ENCODE results near the gene L1TD1.
"Not testable (repeated sequence)": the region's sequence is repeated elsewhere in the genome, so short reads cannot be mapped to it uniquely, and the experiment has no call there.

L1TD1 gene

DNA sequence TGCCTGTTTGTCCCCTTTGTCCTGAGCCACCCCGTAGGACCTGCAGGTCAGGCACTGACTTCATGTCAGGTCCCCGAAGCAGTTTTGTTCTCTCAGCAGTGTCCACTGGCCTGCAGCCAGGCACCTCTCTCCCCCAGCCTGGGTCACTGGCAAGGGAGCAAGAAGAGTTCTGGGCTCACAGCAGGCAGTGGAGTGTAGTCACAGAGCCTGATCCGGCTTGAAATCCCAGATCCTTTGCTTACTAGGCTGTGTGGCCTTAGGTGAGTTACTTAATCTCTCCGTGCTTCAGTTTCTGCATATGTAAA, 34.2 kb downstream of the L1TD1 start:
- Histone ChIP-seq H3K9ac (ENCODE audit: low read length) (no peak overlapping the region), H3K4me3 (ENCODE audit: low read length) (no peak overlapping the region), H3K27ac (ENCODE audit: low read depth, low read length) (no peak overlapping the region), H3K36me3 (ENCODE audit: control insufficient read depth, insufficient read depth, low read length) (no peaks in the 10 kb centered on the region), H3K27me3 (ENCODE audit: control insufficient read depth, insufficient read depth, low read length) (no peaks in the 10 kb centered on the region), H3K4me1 (ENCODE audit: control insufficient read depth, insufficient read depth, low read length) (no peaks in the 10 kb centered on the region)

DNA sequence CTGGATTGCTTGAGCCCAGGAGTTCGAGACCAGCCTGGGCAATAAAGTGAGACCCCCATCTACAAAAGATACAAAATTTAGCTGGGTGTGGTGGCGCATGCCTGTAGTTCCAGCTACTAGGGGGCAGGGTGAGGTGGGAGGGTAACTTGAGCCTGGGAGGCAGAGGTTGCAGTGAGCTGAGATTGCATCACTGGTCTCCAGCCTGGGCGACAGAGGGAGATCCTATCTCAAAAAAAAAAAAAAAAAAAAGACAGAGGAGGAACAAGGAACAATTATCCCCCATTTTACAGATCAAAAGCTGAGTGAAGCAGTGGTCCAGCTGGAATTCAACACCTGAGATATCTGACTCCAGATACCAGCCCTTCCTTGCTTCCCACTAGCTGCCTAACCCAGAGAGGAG, 34.8 kb downstream of the L1TD1 start:
- H3K9ac ChIP-seq (ENCODE audit: low read length), result no peak overlapping the region
- H3K4me1 ChIP-seq (ENCODE audit: control insufficient read depth, insufficient read depth, low read length), result no peaks in the 10 kb centered on the region
- no peak overlapping the region for H3K4me3 ChIP-seq (ENCODE audit: low read length)
- H3K36me3 ChIP-seq (ENCODE audit: control insufficient read depth, insufficient read depth, low read length), result no peaks in the 10 kb centered on the region
- H3K27ac ChIP-seq (ENCODE audit: low read depth, low read length), result no peak overlapping the region
- H3K27me3 ChIP-seq (ENCODE audit: control insufficient read depth, insufficient read depth, low read length), result no peaks in the 10 kb centered on the region

- Histone ChIP-seq H3K27ac (ENCODE audit: low read depth, low read length) (no peak overlapping the region), H3K4me3 (ENCODE audit: low read length) (no peak overlapping the region), H3K4me1 (ENCODE audit: control insufficient read depth, insufficient read depth, low read length) (no peaks in the 10 kb centered on the region), H3K36me3 (ENCODE audit: control insufficient read depth, insufficient read depth, low read length) (no peaks in the 10 kb centered on the region), H3K9ac (ENCODE audit: low read length) (no peak overlapping the region), H3K27me3 (ENCODE audit: control insufficient read depth, insufficient read depth, low read length) (no peaks in the 10 kb centered on the region)
Observed at GRCh38 chr1:62229932-62230331, 35.3 kb downstream of the L1TD1 start.

DNA sequence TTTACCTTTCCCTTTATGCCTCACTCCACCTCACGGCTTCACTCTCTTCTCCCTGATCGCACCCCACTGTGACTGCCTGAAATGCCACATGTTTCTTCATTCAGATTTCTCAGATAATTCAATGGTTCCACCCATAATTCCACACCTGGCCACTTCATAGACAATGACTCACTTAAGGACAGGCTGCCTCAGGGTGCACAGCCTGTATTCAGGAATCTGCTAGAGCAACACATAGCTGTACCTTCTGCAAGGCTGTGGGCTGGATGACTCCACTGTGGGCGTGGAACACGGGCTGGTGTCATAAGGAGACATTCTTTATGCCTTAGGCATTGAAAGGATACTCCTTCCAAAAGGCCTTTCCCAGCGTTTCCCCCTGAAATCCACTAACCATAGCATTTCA, 36.1 kb downstream of the L1TD1 start:
- no peak overlapping the region for H3K27ac ChIP-seq (ENCODE audit: low read depth, low read length)
- H3K9ac ChIP-seq (ENCODE audit: low read length), result no peak overlapping the region
- H3K4me3 ChIP-seq (ENCODE audit: low read length), result no peak overlapping the region
- no peaks in the 10 kb centered on the region for H3K4me1 ChIP-seq (ENCODE audit: control insufficient read depth, insufficient read depth, low read length)
- H3K27me3 ChIP-seq (ENCODE audit: control insufficient read depth, insufficient read depth, low read length), result no peaks in the 10 kb centered on the region
- no peaks in the 10 kb centered on the region for H3K36me3 ChIP-seq (ENCODE audit: control insufficient read depth, insufficient read depth, low read length)

GRCh38 chr1:62232871-62233278, 38.2 kb downstream of the L1TD1 start:
- H3K4me3 ChIP-seq (ENCODE audit: low read length), result no peak overlapping the region
- no peaks in the 10 kb centered on the region for H3K27me3 ChIP-seq (ENCODE audit: control insufficient read depth, insufficient read depth, low read length)
- no peaks in the 10 kb centered on the region for H3K4me1 ChIP-seq (ENCODE audit: control insufficient read depth, insufficient read depth, low read length)
- no peaks in the 10 kb centered on the region for H3K36me3 ChIP-seq (ENCODE audit: control insufficient read depth, insufficient read depth, low read length)
- no peak overlapping the region for H3K27ac ChIP-seq (ENCODE audit: low read depth, low read length)
- H3K9ac ChIP-seq (ENCODE audit: low read length), result no peak overlapping the region

DNA sequence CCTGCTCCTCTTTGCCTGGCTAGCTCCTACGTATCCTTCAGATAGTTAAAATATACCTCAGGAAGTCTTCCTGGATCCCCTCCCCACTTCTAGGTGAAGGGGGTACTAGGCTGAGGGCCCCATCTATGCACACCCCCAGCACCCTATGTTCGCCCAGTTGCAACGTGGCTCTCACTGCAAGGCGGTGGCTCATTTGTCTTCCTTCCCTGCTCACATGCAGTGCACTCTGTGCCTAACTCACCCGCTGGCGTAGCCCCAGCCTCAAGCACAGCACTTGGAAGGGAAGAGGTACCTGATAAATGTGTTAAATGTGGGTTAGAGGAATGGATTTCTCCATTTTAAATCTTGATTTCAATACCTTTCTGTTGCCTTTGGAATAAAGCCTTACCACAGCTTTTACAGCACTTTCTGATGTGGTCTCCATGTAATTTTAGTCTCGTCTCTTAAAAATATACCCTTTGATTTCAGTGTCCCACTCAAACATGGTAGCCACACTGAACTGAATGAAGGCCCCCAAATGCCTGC, 39.3 kb downstream of the L1TD1 start:
- no peak overlapping the region for H3K27ac ChIP-seq (ENCODE audit: low read depth, low read length)

DNA sequence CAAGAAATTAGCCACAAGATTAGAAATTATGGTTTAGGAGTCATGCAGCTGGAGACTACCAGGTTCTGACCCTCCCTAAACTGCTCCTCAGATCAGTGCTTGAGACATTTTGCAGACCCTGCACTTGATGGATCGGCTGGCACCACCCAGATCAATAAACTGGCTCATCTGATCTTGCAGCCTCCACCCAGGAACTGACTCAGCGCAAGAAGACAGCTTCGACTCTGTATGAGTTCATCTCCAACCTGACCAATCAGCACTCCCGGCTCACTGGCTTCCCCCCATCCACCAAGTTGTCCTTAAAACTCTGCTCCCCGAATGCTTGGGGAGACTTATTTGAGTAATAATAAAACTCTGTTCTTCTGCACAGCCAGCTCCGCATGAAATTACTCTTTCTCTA, 40.0 kb downstream of the L1TD1 start:
- Histone ChIP-seq H3K4me1 (ENCODE audit: control insufficient read depth, insufficient read depth, low read length) (no peaks in the 10 kb centered on the region), H3K27ac (ENCODE audit: low read depth, low read length) (no peak overlapping the region), H3K27me3 (ENCODE audit: control insufficient read depth, insufficient read depth, low read length) (no peaks in the 10 kb centered on the region), H3K9ac (ENCODE audit: low read length) (no peak overlapping the region), H3K36me3 (ENCODE audit: control insufficient read depth, insufficient read depth, low read length) (no peaks in the 10 kb centered on the region), H3K4me3 (ENCODE audit: low read length) (no peak overlapping the region)

More for the DNA sequence above, 39.3 kb downstream of the L1TD1 start:
- Histone ChIP-seq H3K27me3 (ENCODE audit: control insufficient read depth, insufficient read depth, low read length) (no peaks in the 10 kb centered on the region), H3K4me1 (ENCODE audit: control insufficient read depth, insufficient read depth, low read length) (no peaks in the 10 kb centered on the region), H3K9ac (ENCODE audit: low read length) (no peak overlapping the region), H3K4me3 (ENCODE audit: low read length) (no peak overlapping the region), H3K36me3 (ENCODE audit: control insufficient read depth, insufficient read depth, low read length) (no peaks in the 10 kb centered on the region)

DNA sequence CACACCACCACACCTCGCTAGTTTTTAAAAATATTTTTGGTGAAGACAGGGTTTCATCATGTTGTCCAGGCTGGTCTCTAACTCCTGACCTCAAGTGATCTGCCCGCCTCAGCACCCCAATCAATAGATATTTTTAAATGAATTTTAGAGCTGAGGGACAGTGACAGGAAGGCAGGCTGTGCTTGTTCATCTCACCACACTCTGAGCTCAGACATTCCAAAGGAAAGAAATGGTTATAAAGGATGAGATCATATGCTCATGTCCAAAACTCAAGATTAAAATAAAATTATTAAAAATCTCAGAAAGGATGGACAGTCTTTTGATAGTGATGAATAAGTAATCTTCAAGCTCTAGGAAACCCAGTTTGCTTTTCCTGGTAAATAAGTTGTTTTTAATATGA, 40.9 kb downstream of the L1TD1 start:
- Histone ChIP-seq H3K4me1 (ENCODE audit: control insufficient read depth, insufficient read depth, low read length) (no peaks in the 10 kb centered on the region), H3K4me3 (ENCODE audit: low read length) (no peak overlapping the region), H3K27me3 (ENCODE audit: control insufficient read depth, insufficient read depth, low read length) (no peaks in the 10 kb centered on the region), H3K36me3 (ENCODE audit: control insufficient read depth, insufficient read depth, low read length) (no peaks in the 10 kb centered on the region), H3K27ac (ENCODE audit: low read depth, low read length) (no peak overlapping the region), H3K9ac (ENCODE audit: low read length) (no peak overlapping the region)

GRCh38 chr1:62237361-62237760, 42.7 kb downstream of the L1TD1 start:
- no peaks in the 10 kb centered on the region for H3K4me1 ChIP-seq (ENCODE audit: control insufficient read depth, insufficient read depth, low read length)
- H3K27ac ChIP-seq (ENCODE audit: low read depth, low read length), result no peak overlapping the region
- no peak overlapping the region for H3K4me3 ChIP-seq (ENCODE audit: low read length)
- no peak overlapping the region for H3K9ac ChIP-seq (ENCODE audit: low read length)
- H3K36me3 ChIP-seq (ENCODE audit: control insufficient read depth, insufficient read depth, low read length), result no peaks in the 10 kb centered on the region
- H3K27me3 ChIP-seq (ENCODE audit: control insufficient read depth, insufficient read depth, low read length), result no peaks in the 10 kb centered on the region

DNA sequence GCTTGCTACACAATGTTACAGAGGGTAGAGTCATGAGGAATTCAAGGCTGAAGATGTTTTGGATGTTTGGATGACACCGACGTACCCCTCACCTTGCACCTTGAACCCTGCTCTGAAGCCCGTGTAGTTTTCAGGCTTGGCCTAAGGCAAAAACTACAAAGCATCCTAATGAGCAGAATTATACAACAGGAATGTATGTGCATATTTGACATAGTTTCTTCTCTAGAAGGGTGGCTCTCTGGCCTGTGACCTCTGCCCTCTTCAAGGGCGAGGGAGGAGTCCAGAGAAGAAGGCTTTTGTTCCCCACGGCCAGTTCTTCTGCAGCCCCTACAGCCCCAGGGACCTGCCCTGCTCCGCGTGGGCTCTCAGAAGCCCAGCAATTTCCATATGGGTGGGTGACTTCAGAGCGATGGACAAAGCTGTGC, 43.3 kb downstream of the L1TD1 start:
- Histone ChIP-seq H3K4me3 (ENCODE audit: low read length) (no peak overlapping the region), H3K27me3 (ENCODE audit: control insufficient read depth, insufficient read depth, low read length) (no peaks in the 10 kb centered on the region), H3K4me1 (ENCODE audit: control insufficient read depth, insufficient read depth, low read length) (no peaks in the 10 kb centered on the region), H3K27ac (ENCODE audit: low read depth, low read length) (no peak overlapping the region), H3K9ac (ENCODE audit: low read length) (no peak overlapping the region), H3K36me3 (ENCODE audit: control insufficient read depth, insufficient read depth, low read length) (no peaks in the 10 kb centered on the region)

DNA sequence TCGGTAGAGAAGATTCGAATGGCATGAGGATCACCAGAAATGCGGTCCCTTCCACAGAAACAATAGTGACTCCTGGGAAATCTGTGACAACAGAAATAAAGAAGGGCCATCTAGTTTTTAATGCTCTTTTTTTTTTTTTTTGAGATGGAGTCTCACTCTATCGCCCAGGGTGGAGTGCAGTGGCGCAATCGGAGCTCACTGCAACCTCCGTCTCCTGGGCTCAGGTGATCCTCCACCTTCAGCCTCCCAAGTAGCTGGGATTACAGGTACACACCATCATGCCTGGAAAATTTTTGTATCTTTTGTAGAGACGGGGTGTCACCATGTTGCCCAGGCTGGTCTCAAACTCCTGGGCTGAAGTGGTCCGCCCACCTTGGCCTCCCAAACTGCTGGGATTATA, 43.9 kb downstream of the L1TD1 start:
- Histone ChIP-seq H3K27me3 (ENCODE audit: control insufficient read depth, insufficient read depth, low read length) (no peaks in the 10 kb centered on the region), H3K4me1 (ENCODE audit: control insufficient read depth, insufficient read depth, low read length) (no peaks in the 10 kb centered on the region), H3K27ac (ENCODE audit: low read depth, low read length) (no peak overlapping the region), H3K4me3 (ENCODE audit: low read length) (no peak overlapping the region), H3K36me3 (ENCODE audit: control insufficient read depth, insufficient read depth, low read length) (no peaks in the 10 kb centered on the region), H3K9ac (ENCODE audit: low read length) (no peak overlapping the region)

DNA sequence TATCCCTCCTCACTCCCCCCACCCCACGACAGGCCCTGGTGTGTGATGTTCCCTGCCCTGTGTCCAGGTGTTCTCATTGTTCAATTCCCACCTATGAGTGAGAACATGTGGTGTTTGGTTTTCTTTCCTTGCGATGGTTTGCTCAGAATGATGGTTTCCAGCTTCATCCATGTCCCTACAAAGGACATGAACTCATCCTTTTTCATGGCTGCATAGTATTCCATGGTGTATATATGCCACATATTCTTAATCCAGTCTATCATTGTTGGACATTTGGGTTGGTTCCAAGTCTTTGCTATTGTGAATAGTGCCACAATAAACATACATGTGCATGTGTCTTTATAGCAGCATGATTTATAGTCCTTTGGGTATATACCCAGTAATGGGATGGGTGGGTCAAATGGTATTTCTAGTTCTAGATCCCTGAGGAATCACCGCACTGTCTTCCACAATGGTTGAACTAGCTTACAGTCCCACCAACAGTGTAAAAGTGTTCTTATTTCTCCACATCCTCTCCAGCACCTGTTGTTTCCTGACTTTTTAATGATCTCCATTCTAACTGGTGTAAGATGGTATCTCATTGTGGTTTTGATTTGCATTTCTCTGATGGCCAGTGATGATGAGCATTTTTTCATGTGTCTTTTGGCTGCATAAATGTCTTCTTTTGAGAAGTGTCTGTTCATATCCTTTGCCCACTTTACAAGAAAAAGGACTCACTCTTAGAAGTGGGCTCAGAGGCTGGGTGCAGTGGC, 45.2 kb downstream of the L1TD1 start:
- H3K36me3 ChIP-seq (ENCODE audit: control insufficient read depth, insufficient read depth, low read length); H3K9ac ChIP-seq (ENCODE audit: low read length); H3K27me3 ChIP-seq (ENCODE audit: control insufficient read depth, insufficient read depth, low read length); H3K27ac ChIP-seq (ENCODE audit: low read depth, low read length); H3K4me3 ChIP-seq (ENCODE audit: low read length); H3K4me1 ChIP-seq (ENCODE audit: control insufficient read depth, insufficient read depth, low read length): not testable (repeated sequence)

- H3K27ac ChIP-seq (ENCODE audit: low read depth, low read length), result no peak overlapping the region
- no peaks in the 10 kb centered on the region for H3K36me3 ChIP-seq (ENCODE audit: control insufficient read depth, insufficient read depth, low read length)
- no peak overlapping the region for H3K9ac ChIP-seq (ENCODE audit: low read length)
- no peaks in the 10 kb centered on the region for H3K4me1 ChIP-seq (ENCODE audit: control insufficient read depth, insufficient read depth, low read length)
- H3K4me3 ChIP-seq (ENCODE audit: low read length), result no peak overlapping the region
- H3K27me3 ChIP-seq (ENCODE audit: control insufficient read depth, insufficient read depth, low read length), result no peaks in the 10 kb centered on the region
Observed at GRCh38 chr1:62240651-62241370, 46.2 kb downstream of the L1TD1 start.
